Subcutaneous adipose tissue (tissue), 4 donors: ENCODE measurements around the gene YWHAH. TPM values are rescaled to one million over a fixed set of nuclear protein-coding genes. Genes with fewer than 3 reads are reported as not detected.

ENCODE experiments used
- CTCF ChIP-seq: fragments of 450-650 bp; IDR thresholded peaks from one replicate; pipeline ENCODE4 v1.5.1; 2016; ENCODE audit warnings: low read depth, mild to moderate bottlenecking, control low read depth, antibody characterized with exemption, moderate library complexity
- total RNA-seq, 4 donors: library from RNA; depleted of rRNA; stranded (reverse); fragments of >200 nt; gene quantifications; one replicate each; pipeline ENCODE4 v1.1.0, GENCODE V29; 2016

YWHAH gene
- total RNA-seq, 4 donors from 2014 or later, result 47.7 to 99.0 (median 54.0) TPM

GRCh38 chr22:31957970-31958594, 13.7 kb downstream of the YWHAH start:
- TF ChIP-seq CTCF, result no peak

- no peak for TF ChIP-seq CTCF
Measured at GRCh38 chr22:31958625-31959239, 14.4 kb downstream of the YWHAH start.

GRCh38 chr22:31960767-31961166, 16.4 kb downstream of the YWHAH start:
- no peak for TF ChIP-seq CTCF

- TF ChIP-seq CTCF, result no peak
Measured at GRCh38 chr22:31962387-31963125, 18.2 kb downstream of the YWHAH start.

GRCh38 chr22:31968022-31968421, 23.7 kb downstream of the YWHAH start:
- no peak for TF ChIP-seq CTCF

- no peak for TF ChIP-seq CTCF
Measured at GRCh38 chr22:31969789-31970489, 25.6 kb downstream of the YWHAH start.
